NCI-H2081 (cell line): Measurements from ENCODE around the gene ARFGAP3.
"Not testable (repeated sequence)": the region's sequence is repeated elsewhere in the genome, so short reads cannot be mapped to it uniquely, and the experiment has no call there.

ENCODE experiments used
- DNase-seq, 2 experiments: peaks; one replicate each; lab custom pipeline; 2025; lab: John Stamatoyannopoulos, UW

Gene ARFGAP3

DNA sequence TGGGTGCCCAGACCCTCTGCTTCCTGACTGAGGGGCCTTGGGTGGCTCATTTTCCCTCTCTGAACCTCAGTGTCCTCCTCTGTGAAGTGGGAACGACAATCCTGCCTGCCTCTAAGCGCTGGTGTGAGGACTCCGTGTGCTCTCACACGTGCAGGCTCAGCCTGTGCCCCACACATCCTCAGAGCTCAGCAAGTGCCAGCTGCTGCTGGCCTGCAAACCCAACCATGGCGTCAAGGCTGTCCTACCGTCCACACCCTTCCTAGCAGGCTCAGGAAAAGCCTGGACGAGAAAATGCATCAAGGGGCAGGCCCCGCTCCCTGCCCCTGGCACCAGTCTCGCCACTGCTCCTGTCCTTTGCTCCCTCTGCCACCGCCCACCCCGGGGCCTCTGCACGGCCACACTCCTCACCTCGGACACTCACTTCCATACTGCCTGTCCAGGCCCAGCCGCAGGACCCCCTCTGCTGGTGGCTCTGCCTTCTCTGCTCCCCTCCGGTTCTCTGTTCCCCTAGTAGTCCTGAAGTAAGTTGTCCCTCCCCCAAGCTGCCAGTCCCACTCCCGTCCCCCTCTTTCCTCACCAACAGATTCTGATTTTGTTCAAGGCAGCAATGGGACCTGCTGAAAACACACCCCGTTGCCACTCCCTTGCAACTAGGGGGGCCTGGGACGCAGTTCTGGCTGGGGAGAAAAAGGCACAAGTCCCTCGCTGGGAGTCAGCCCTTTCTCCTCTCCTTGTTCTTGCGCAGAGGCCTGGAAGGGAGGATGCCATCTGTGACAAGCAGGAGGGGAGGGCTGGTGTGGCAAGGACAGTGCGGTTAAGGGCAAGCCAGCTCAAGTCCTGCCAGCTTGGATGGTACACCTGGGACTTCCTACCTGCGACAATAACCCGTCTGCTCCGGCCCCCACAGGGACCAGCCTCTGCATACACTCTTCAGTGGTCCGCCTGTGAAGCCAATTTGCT lies 62.2 kb downstream of the ARFGAP3 start:
- DNase-seq, result no peak

DNA sequence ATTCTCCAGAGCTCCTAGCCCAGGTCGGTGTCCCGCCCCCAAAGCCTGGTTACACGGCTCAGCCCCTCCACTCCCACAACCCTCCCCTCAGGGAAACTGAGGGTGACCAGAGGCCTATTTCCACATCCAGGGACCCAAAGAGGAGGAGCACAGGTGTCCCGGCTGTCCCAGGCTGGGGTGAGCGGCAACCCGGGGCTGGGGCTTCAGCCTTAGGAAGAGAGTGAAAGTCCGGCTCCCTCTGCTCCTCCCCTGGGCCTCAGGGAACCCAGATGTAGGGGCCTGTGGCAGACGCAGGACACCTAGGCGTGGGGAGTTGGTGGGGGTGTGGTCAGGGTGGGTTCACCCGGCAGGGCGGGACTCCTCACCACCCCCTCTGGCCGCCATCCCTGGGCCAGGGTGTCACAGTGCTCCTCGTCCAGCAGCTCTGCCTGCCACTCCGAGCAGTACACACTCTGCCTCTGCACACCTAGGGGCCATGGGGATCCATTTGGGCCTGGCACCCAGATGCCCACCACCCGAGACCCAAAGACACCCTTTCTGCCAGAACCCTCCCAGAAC lies 63.1 kb downstream of the ARFGAP3 start:
- no peak for DNase-seq

- DNase-seq, result no peak
These were observed 63.9 kb downstream of the ARFGAP3 start for GRCh38 chr22:42792909-42793847.

GRCh38 chr22:42792453-42792908 lies 64.6 kb downstream of the ARFGAP3 start:
- DNase-seq, result no peak

- DNase-seq, result no peak
These were observed 65.2 kb downstream of the ARFGAP3 start for GRCh38 chr22:42791721-42792452.

DNA sequence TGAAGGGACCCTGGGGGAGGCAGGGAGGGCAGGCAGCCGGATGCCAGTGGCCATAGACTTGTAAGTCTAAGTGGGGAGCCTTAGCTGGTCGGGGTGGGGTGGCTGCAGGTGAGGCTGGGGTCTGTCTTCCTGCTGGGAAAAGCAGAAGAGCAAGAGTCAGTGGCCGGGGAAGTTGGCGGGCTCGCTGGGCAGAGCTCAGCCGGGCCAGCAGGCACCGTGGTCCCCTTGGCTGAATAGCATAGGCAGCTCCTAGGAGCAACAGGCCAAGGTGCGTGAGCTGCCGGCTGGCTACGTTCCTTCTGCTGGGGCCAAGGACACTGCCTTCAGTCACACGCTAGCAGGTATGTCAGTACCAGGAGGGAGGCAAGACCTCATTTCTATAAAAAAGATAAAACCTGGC lies 68.6 kb downstream of the ARFGAP3 start:
- no peak for DNase-seq

- no peak for DNase-seq
These were observed 69.1 kb downstream of the ARFGAP3 start for GRCh38 chr22:42788021-42788420.

DNA sequence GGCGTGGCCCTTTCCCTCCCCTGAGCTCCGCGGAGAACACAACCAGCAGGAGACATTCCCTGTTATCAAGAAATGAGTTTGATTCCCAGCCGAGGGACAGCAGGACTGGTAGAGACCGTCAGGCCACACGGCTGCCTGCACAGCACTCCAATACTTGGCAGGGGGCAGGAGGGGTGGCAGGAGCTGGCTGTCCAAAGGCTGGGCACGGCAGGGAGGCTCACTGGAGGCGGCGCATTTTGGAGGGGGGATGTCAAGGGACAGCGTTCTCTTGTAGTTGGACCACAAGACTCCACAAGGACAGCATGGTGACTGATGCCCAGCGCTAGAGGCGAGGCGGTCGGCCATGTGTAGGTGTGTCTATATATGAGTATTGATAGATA lies 69.7 kb downstream of the ARFGAP3 start:
- no peak for DNase-seq

- DNase-seq, result no peak
These were observed 70.3 kb downstream of the ARFGAP3 start for GRCh38 chr22:42786606-42787356.

DNA sequence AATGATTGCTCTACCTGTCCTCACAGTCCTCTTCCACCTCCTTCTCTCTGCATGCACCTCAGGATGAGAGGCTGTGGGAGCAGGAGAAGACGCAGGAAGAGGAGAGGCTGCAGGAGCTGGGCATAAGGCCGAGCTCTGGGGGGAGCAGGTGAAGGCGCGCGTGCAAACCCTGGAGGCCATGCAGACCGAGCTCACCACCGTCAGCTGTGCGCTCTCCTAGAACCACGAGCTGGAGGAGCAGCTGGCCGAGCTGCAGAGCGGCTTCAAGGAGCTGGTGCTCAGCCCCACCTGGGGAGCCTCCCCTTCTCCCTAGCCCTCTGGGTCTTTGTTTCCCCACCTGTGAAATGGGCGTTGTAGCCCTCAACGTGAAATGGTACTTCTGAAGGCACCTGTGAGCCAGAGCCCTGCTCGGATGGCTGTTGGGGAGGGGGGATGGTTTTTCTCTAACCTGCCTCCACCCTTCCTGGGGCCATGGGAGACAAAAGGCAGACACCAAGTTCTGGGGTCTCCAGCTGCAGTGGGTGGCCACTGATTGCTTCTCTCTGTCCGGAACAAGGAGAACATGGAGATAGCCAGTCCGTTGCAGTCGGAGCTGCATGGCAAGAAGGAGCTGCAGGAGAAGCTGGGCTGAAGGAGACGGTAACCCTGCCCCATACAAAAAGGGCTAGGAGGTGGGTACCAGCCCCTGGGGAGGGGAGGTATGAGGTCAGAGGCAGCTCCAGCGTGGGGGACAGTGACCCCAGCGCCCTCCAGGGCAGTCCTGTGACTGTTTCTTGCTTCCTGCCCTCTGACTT lies 71.2 kb downstream of the ARFGAP3 start:
- DNase-seq, result no peak

DNA sequence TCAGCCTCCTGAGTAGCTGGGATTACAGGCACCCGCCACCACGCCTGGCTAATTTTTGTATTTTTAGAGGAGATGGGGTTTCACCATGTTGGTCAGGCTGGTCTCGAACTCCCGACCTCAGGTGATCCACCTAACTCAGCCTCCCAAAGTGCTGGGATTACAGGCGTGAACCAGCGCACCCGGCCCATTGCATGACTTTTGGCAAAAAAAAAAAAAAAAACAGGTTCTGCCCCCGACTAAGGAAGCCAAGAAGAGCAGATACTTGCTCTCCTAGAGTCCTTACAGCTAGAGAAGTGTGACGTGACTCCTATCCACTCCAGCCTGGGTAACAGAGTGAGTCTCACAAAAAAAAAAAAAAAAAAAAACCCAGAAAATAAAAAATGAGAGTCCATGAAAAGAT lies 74.8 kb downstream of the ARFGAP3 start:
- DNase-seq, result not testable (repeated sequence)

DNA sequence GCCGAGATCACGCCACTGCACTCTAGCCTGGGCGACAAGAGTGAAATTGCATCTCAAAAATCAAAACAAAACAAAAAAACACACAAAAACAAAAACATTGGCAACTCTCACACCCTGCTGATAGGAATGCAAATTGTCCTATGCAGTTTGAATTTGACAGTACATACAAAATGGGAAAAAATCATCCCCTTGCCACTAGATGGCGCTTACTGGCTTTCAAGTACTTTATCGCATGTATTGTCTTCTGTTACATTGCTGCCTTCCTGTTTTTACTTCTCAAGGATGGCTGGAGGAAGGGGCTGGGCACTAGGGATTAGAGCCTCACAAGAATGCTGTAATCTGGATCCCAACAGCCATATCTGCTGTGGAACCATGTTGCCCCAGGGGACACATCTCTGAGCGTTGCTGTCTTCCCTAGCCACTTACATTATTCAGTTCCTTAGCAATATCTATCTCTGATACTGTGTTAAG lies 77.0 kb downstream of the ARFGAP3 start:
- peak; percentile 74 to 78 for DNase-seq

DNA sequence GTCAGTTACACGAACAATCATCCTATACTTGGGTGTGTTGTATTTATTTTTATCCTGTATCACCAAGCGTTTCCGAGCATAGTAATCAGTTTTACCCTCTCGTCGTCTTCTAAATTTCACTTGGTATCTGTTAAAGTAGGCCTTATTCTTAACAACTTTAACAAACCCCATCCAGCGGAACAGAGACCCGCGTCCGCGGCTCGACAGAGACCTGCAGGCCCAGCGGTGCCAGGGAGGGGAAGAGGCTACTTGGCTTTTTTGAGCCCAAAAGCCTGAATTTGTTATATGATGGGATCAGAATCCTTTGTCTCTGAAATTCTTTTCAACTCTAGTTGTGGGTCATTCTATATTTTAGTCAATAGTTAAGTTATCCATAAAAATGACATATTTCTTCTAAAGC lies 79.9 kb downstream of the ARFGAP3 start:
- no peak for DNase-seq

GRCh38 chr22:42773167-42773566 lies 83.9 kb downstream of the ARFGAP3 start:
- DNase-seq, result no peak

DNA sequence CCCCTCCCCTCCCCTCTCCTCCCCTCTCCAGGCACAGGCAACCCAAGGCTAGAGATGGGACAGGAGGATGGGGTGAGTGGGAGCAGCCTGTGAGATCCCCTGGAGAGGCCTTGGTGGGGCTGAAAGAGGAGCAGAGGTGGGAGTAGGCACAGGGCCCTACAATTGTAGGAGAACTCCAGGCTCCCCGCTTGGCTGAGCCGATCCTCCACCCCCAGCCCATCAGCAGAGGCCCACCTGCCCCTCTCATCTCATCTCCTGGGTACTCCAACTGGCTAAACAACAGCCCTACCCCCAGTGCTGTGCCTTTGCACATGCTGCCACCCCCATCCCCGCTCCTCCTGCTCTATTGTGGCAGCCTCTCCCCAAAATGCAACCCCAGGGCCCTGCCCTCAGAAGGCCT lies 84.4 kb downstream of the ARFGAP3 start:
- no peak for DNase-seq

DNA sequence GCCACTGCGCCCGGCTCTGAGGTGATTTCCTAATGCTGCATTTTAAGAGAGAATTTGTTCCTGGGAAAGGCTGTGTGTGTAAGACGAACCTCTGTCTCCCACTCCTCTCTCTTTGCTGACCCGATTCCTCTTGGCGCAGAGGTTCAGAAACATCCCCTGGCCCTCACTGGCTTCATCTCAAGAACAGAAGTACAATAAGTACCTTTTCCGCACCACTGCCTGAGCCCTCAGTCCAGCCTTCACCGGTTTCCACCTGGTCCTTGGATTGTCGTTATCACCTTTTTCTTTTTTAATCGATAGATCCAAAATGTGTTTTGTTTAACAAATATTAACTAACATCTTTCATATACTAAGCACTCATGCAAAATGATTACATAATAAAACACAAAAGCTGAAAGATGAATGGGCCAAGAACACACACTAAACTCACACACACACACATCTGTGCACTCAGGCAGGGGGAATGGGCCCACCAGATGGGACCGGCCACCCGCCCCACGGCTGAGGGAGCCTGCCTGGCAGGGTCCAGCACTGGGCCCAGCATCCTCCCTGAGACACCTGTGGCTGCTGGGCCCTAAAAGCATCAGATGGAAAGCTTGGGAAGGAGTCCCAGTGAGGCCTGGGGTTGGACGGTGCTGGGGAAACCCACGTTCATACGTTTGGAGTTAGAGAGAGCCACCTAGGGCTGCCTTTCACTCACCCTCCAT lies 86.0 kb downstream of the ARFGAP3 start:
- DNase-seq, result no peak

- no peak for DNase-seq
These were observed 86.7 kb downstream of the ARFGAP3 start for GRCh38 chr22:42770448-42770726.

DNA sequence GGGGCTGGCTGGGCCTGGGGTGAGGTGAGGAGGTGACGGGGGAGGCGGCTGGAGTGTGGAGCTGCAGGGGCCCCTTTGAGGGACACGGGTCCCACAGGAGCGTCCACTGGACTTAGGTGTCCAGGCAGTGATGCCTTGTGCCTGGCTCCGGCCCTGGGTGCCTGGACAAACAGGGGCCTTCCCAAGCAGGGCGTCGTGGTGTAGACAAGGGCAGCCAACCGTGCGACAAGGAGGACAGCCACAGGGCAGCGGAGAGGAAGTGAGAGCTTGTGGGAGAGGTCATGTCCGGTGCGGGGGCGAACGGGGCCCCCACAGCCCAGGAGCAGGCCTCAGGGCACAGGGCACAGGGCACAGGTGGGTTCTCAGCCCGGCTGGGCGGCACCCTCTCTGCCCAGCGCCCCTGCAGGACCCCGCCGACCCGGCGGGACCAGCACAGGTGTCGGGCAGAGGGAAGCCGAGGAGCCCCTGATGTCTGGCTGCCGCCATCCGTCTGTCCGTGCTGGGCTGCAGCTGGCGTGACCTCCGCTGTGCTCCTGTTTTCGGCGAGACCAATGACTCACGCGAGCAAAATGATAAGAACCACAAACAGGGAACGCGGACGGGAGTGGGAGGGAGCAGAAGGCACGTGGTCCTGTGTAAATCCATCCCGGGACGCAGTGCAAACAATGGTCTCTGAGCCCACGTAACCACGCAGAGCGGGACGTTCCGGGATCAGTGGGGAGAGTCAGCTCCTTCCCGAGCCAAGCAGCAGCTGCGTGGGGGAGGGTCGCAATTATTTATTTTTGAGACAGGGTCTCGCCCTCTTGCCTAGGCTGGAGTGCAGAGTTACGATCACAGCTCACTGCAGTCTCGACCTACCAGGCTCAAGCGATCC lies 87.3 kb downstream of the ARFGAP3 start:
- no peak for DNase-seq

DNA sequence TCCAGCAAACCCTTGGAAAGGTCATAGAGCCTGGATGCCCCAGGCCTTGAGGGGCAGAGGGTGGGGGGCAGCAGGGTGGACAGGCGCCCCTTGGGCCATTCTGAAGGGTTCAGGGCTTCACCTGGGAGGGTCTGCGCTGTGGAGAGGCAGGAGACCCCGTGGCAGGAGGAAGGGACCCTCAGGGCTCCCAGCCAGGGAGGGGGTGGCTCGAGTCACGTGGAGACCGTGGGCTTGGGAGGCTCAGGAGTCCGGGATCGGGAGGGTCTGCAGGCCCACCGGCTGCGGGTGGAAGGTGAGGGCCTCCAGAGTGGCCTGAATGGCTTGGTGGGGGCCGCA lies 87.9 kb downstream of the ARFGAP3 start:
- no peak for DNase-seq
